Measurements from ENCODE around the gene IFNL3.

The IFNL3 gene

GRCh38 chr19:39212375-39212742 is 32.4 kb downstream of the IFNL3 start:
- peak; percentile 42 for DNase-seq

- no peak for DNase-seq
These were observed 33.0 kb downstream of the IFNL3 start for GRCh38 chr19:39211731-39212374.

- DNase-seq: no peak
These were observed 35.6 kb downstream of the IFNL3 start for GRCh38 chr19:39209196-39209595.

GRCh38 chr19:39208175-39208795 is 36.5 kb downstream of the IFNL3 start:
- no peak for DNase-seq

- DNase-seq: no peak
These were observed 37.4 kb downstream of the IFNL3 start for GRCh38 chr19:39207293-39207836.

GRCh38 chr19:39206122-39206521 is 38.7 kb downstream of the IFNL3 start:
- no peak for DNase-seq

GRCh38 chr19:39205449-39205764 is 39.4 kb downstream of the IFNL3 start:
- no peak for DNase-seq

GRCh38 chr19:39203372-39204341 is 41.1 kb downstream of the IFNL3 start, which contains the start of gene SYCN:
Gene SYCN, minus strand, starts transcription at chr19:39204263. Its CDS starts 9 bp downstream, at chr19:39204254.
- DNase-seq: no peak

- no peak for DNase-seq
These were observed 41.8 kb downstream of the IFNL3 start for GRCh38 chr19:39202998-39203355.

GRCh38 chr19:39200803-39201115 is 44.0 kb downstream of the IFNL3 start:
- DNase-seq: no peak

GRCh38 chr19:39200066-39200802 is 44.6 kb downstream of the IFNL3 start:
- DNase-seq: no peak

GRCh38 chr19:39199025-39199424 is 45.8 kb downstream of the IFNL3 start:
- no peak for DNase-seq

GRCh38 chr19:39197808-39198207 is 47.0 kb downstream of the IFNL3 start:
- DNase-seq: no peak

- DNase-seq: no peak
These were observed 47.8 kb downstream of the IFNL3 start, which contains the start of gene NCCRP1 for GRCh38 chr19:39196860-39197562. Gene NCCRP1, plus strand, starts transcription at chr19:39196964. Its CDS starts 19 bp downstream, at chr19:39196983.

GRCh38 chr19:39196320-39196719 is 48.5 kb downstream of the IFNL3 start:
- DNase-seq: no peak

GRCh38 chr19:39195755-39196154 is 49.1 kb downstream of the IFNL3 start:
- DNase-seq: no peak

- DNase-seq: no peak
These were observed 49.8 kb downstream of the IFNL3 start for GRCh38 chr19:39194832-39195542.

- no peak for DNase-seq
These were observed 51.0 kb downstream of the IFNL3 start for GRCh38 chr19:39193803-39194202.
